ENCODE data around the gene KCNH5. TPM values are rescaled to one million over a fixed set of nuclear protein-coding genes. Genes with fewer than 3 reads are reported as not detected.

KCNH5 gene
- polyA plus RNA-seq, 1 of the 3 experiments (the other 2 are of a cell fraction) = not detected

GRCh38 chr14:62662811-62663455 is 382.3 kb downstream of the KCNH5 start:
- H3K9ac ChIP-seq = no peak overlapping the region
- H3K4me1 ChIP-seq (ENCODE audit: control insufficient read depth in 1 of 2, insufficient read depth in 2 of 2, low read depth in 1 of 2, low read length in 1 of 2) = no peaks in the 10 kb centered on the region
- H3K9me2 ChIP-seq = no peaks in the 10 kb centered on the region
- TF ChIP-seq FOSL2 (IDR thresholded peaks at IDR 0.05; ENCODE audit: borderline replicate concordance, low read depth) = no peak
- no peak for TF ChIP-seq USF1 (IDR thresholded peaks at IDR 0.05; ENCODE audit: borderline replicate concordance, low read depth)
- no peak for TF ChIP-seq PBX3 (IDR thresholded peaks at IDR 0.05)
- no peak for TF ChIP-seq NFIC (IDR thresholded peaks at IDR 0.05; ENCODE audit: borderline replicate concordance)
- no peak for TF ChIP-seq TAF1 (IDR thresholded peaks at IDR 0.05; ENCODE audit: borderline replicate concordance, low read depth, low read length)
- TF ChIP-seq FOXM1 (IDR thresholded peaks at IDR 0.05; ENCODE audit: low read depth) = no peak
- no peak for TF ChIP-seq RXRA (IDR thresholded peaks at IDR 0.05; ENCODE audit: borderline replicate concordance, low read depth)
- no peak for TF ChIP-seq RCOR1 (IDR thresholded peaks at IDR 0.05; ENCODE audit: low read length)
- no peak for TF ChIP-seq POLR2AphosphoS5 (IDR thresholded peaks at IDR 0.05; ENCODE audit: low read depth, low read length)
- no peak for TF ChIP-seq NRF1 (IDR thresholded peaks at IDR 0.05; ENCODE audit: low read depth, low read length)
- no peak for TF ChIP-seq GABPA (IDR thresholded peaks at IDR 0.05; ENCODE audit: low read depth)
- TF ChIP-seq MEF2A (IDR thresholded peaks at IDR 0.05; ENCODE audit: borderline replicate concordance, low read depth) = no peak
- no peak for TF ChIP-seq JUND (IDR thresholded peaks at IDR 0.05)
- TF ChIP-seq CHD2 (IDR thresholded peaks at IDR 0.05; ENCODE audit: low read length, partially characterized antibody) = no peak
- no peak for TF ChIP-seq ELF1 (IDR thresholded peaks at IDR 0.05)
- TF ChIP-seq YY1 (IDR thresholded peaks at IDR 0.05; ENCODE audit: low read depth) = no peak
- no peak for TF ChIP-seq TEAD4 (IDR thresholded peaks at IDR 0.05; ENCODE audit: borderline replicate concordance, insufficient read depth)
- no peak for TF ChIP-seq RAD21 (IDR thresholded peaks at IDR 0.05; ENCODE audit: low read length)
- no peak for TF ChIP-seq SMC3 (IDR thresholded peaks at IDR 0.05; ENCODE audit: low read depth, low read length)
- DNase-seq = no peak
- no peak overlapping the region for H3K4me2 ChIP-seq
- no peaks in the 10 kb centered on the region for H4K20me1 ChIP-seq (ENCODE audit: insufficient read depth)
- CTCF ChIA-PET = no interaction called here
- H3K9me3 ChIP-seq = 0 out of 2 replicates have a peak, but pooled peaks cover 4% of the 10 kb centered on the region
- WGBS (ENCODE audit: low lambda C conversion rate) = 61% methylated on average over 11 of the region's 11 CpGs
- no peaks in the 10 kb centered on the region for H3K79me2 ChIP-seq (ENCODE audit: insufficient read depth)
- H3K27me3 ChIP-seq (ENCODE audit: insufficient read depth) = no peaks in the 10 kb centered on the region; the same call in 1 of the 2 replicates
- no peaks in the 10 kb centered on the region for H3F3A ChIP-seq (replicated peaks; ENCODE audit: insufficient read depth)
- H3K36me3 ChIP-seq (replicated peaks in 1 of 2; ENCODE audit: control insufficient read depth in 1 of 2, insufficient read depth in 2 of 2, low read length in 1 of 2) = no peaks in the 10 kb centered on the region
- POLR2A ChIA-PET = no interaction called here
- no peak overlapping the region for H3K27ac ChIP-seq (ENCODE audit: low read depth in 2 of 2, low read length in 1 of 2)
- no peak overlapping the region for H3K4me3 ChIP-seq (ENCODE audit: low read depth in 2 of 2, low read length in 1 of 2)
- no peak overlapping the region for H2AFZ ChIP-seq (ENCODE audit: low read depth)

- H3K4me2 ChIP-seq = no peak overlapping the region
- H3K79me2 ChIP-seq (ENCODE audit: insufficient read depth) = no peaks in the 10 kb centered on the region
- 29% methylated on average over 1 of the region's 1 CpG for WGBS (ENCODE audit: low lambda C conversion rate)
- H4K20me1 ChIP-seq (ENCODE audit: insufficient read depth) = no peaks in the 10 kb centered on the region
- no peak for TF ChIP-seq ZBTB33 (IDR thresholded peaks at IDR 0.05; ENCODE audit: borderline replicate concordance, low read depth)
- no peak for TF ChIP-seq NFIC (IDR thresholded peaks at IDR 0.05; ENCODE audit: borderline replicate concordance)
- no peak for TF ChIP-seq GABPA (IDR thresholded peaks at IDR 0.05; ENCODE audit: low read depth)
- TF ChIP-seq RAD21 (IDR thresholded peaks at IDR 0.05; ENCODE audit: low read length) = no peak
- no peak for TF ChIP-seq TEAD4 (IDR thresholded peaks at IDR 0.05; ENCODE audit: borderline replicate concordance, insufficient read depth)
- no peak for TF ChIP-seq USF1 (IDR thresholded peaks at IDR 0.05; ENCODE audit: borderline replicate concordance, low read depth)
- TF ChIP-seq SMC3 (IDR thresholded peaks at IDR 0.05; ENCODE audit: low read depth, low read length) = no peak
- no peak for TF ChIP-seq IRF3 (IDR thresholded peaks at IDR 0.05; ENCODE audit: low read depth, low read length)
- no peak for TF ChIP-seq TAF1 (IDR thresholded peaks at IDR 0.05; ENCODE audit: borderline replicate concordance, low read depth, low read length)
- no peak for TF ChIP-seq MEF2A (IDR thresholded peaks at IDR 0.05; ENCODE audit: borderline replicate concordance, low read depth)
- no peak for TF ChIP-seq CHD2 (IDR thresholded peaks at IDR 0.05; ENCODE audit: low read length, partially characterized antibody)
- no peak for TF ChIP-seq RFX5 (IDR thresholded peaks at IDR 0.05; ENCODE audit: low read length)
- H3K36me3 ChIP-seq (replicated peaks in 1 of 2; ENCODE audit: control insufficient read depth in 1 of 2, insufficient read depth in 2 of 2, low read length in 1 of 2) = no peaks in the 10 kb centered on the region
- no peak overlapping the region for H3K27ac ChIP-seq (ENCODE audit: low read depth in 2 of 2, low read length in 1 of 2)
- no peaks in the 10 kb centered on the region; the same call in 1 of the 2 replicates for H3K27me3 ChIP-seq (ENCODE audit: insufficient read depth)
- no peak for DNase-seq
- no peak overlapping the region for H3K4me3 ChIP-seq (ENCODE audit: low read depth in 2 of 2, low read length in 1 of 2)
- ChIA-PET POLR2A (no interaction called here), CTCF (no interaction called here)
- no peak overlapping the region for H2AFZ ChIP-seq (ENCODE audit: low read depth)
- H3F3A ChIP-seq (replicated peaks; ENCODE audit: insufficient read depth) = no peaks in the 10 kb centered on the region
- H3K4me1 ChIP-seq (ENCODE audit: control insufficient read depth in 1 of 2, insufficient read depth in 2 of 2, low read depth in 1 of 2, low read length in 1 of 2) = no peaks in the 10 kb centered on the region
- 0 out of 2 replicates have a peak, but pooled peaks cover 4% of the 10 kb centered on the region for H3K9me3 ChIP-seq
- H3K9me2 ChIP-seq = no peaks in the 10 kb centered on the region
- H3K9ac ChIP-seq = no peak overlapping the region
These were observed 383.4 kb downstream of the KCNH5 start for GRCh38 chr14:62661818-62662217.

Data from SK-N-SH (cell line).